Stimulated activated CD4-positive, alpha-beta T cell treated with anti-CD3 and anti-CD28 coated beads, Interleukin-2, amount 100 ng/mL, for 24 hours (primary cell): Measurements from ENCODE around the gene C1RL.
A peak's percentile ranks its signal among the peaks of the same experiment; 100 is the strongest.
"Not testable (repeated sequence)": the region's sequence is repeated elsewhere in the genome, so short reads cannot be mapped to it uniquely, and the experiment has no call there.

Experiments used
- DNase-seq, 2 donors: peaks; one replicate each; pipeline ENCODE4 v3.0.0-alpha.2; 2020

C1RL gene

DNA sequence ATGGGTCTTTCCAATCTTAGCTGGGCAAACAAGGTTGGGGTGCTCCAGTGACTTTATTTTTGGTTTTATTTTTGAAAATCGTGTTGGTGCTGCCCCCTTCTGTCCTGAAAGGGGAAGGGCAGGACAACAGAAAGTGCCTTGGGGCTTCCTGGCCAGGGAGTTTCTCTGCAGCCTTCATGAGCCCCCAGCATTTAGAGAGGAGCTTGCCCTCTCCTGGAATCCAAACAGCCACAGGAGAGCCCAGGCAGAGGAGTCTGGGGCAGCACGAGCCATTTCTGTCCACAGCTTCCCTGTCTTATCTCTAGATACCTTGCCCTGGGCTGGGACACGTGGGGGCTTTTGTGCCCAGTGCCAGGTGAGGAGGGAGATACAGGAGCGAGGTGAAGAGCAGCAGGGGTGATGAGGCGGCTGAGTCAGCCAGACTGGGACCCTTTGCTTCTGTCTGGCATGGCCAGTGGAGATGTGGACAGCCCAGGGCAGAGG is 4.4 kb upstream of the C1RL start:
- DNase-seq: peak; percentile 29 to 42

DNA sequence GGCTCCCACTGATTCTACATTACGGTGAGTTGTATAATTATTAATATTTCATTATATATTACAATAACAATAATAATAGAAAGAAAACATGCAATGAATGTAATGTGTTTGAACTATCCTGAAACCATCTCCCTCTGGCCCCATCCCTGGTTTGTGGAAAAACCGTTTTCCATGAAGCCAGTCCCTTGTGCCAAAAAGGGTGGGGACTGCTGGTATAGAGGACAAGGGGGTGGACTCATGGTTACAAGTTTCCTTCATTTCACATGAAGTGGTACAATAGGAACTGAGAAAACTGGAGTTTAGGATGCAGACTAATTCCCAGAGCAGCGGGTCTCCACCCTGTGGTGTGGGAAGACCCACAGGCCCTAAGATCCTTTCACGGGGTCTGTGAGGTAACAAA is 3.0 kb upstream of the C1RL start:
- DNase-seq: no peak

DNA sequence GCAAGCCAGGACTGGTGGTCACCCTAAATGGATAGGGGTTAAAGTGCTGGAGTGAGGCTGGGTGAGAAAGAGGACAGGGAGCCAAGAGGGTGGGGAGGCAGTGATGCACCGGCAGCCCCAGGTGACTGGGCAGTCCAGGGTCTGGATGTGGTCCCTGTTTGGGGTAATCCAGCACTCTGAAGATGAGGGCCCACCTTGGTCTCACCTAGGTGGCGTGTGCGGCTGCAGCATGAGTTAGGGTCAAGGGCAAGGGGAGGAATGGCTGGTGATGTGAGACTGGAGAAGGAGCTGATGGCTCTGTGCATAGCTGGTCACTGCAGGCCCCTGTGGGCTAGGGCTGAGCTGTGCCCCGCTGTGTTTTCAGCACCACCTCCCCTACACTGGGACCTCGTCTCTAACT is 1.6 kb upstream of the C1RL start:
- no peak for DNase-seq

DNA sequence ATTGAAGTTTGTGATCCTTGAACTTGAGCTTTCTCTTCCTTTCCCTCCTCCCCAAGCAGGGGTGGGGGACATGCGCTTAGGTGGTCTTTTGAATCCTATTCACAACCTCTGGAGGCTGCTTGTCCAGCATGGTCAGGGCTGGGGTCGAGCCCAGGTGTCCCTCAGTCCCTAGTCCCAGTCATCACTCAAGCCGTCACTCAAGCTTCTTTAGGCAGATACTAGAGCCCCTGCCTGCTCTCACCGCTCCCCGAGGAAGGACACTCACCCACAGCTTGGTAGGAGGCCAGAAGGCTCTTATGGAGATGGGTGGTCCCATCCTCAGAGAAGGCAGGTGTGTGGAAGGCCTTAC is 532 bp upstream of the C1RL start:
- DNase-seq: no peak

DNA sequence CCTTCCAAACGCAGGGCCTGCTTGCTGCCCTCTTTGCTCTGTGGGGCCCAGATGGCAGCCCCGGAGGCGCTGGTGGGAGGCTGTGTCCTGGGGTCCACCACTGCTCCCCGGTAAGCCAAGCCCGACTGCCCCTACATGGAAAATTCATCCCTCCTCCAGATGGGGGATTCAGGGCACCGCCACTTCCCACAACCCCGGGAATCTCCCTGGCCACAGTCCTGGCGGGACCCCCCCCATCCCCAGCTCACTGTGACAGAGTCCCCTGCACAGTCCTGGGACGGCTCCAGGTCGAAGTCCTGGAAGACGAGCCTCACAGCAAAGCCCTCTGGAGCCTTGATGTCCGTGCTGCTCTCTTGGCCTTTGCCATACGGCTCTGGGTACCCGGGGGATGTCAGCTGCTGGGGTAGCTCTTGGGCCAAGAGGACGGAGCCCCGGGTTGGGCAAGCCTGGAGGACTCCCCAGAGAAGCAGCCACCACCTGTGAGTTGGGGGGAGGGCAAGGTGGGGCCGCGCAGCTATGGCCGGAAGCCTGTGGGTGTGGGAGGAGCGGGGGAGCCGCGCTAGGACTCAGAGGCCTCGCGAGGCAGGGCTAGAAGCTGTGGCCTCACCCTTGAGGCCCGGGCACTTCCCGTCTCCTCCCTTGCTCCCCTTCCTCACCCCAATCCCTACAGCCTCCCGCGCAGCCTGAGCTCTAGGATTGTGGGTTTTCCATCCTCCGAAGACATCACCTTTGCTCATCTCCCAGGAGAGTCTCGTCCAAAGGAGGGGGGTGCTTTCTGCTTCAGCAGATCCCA is 815 bp downstream of the C1RL start:
- peak; percentile 72 to 81 for DNase-seq

DNA sequence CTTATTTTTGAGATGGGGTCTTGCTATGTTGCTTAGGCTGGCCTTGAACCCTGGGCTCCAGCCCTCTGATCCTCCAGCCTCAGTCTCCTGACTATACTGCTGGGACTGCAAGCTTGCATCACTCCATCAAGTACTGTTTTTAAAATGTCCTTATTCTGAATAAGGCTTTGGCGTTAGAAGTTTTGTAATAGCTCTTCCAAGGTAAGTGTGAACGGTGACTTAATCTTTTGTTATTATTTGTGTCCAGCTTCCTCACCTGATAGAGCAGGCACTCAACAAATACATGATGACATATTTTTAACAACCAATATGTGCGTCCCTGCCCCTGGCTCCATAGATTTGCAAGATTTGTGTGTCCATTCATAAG is 1.4 kb downstream of the C1RL start:
- DNase-seq: no peak

DNA sequence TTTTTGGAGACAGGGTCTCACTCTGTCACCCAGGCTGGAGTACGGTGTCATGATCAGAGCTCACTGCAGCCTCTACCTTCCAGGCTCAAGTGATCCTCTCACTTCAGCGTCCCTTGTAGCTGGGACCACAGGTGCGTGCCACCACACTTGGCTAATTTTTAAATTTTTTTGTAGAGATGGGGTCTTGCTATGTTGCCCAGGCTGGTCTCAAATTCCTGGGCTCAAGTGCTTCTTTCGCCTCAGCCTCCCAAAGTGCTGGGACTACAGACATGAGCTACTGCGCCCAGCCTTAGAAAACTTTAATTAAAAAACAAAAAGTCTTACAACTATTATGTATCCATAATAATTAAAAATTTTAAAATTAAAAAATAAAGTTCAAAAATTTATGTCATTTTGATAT is 1.8 kb downstream of the C1RL start:
- DNase-seq: not testable (repeated sequence)

DNA sequence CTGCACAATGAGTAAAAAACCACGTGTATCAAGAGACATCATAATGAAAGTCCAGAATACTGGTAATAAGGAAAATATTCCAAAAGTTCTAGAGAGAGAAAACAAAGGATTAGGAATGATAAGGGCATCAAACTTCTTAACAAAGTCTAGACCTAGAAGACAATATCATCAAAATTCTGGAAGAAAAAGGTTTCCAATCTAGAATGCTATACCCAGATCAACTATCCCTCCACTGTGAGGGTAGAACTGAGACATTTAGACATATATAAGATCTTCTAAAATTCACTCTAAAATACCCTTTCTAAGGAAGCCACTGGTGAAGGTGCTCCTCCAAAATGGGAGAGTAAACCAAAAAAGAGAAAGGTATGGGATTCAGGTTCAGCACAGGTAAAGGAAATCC is 2.9 kb downstream of the C1RL start:
- DNase-seq: no peak

DNA sequence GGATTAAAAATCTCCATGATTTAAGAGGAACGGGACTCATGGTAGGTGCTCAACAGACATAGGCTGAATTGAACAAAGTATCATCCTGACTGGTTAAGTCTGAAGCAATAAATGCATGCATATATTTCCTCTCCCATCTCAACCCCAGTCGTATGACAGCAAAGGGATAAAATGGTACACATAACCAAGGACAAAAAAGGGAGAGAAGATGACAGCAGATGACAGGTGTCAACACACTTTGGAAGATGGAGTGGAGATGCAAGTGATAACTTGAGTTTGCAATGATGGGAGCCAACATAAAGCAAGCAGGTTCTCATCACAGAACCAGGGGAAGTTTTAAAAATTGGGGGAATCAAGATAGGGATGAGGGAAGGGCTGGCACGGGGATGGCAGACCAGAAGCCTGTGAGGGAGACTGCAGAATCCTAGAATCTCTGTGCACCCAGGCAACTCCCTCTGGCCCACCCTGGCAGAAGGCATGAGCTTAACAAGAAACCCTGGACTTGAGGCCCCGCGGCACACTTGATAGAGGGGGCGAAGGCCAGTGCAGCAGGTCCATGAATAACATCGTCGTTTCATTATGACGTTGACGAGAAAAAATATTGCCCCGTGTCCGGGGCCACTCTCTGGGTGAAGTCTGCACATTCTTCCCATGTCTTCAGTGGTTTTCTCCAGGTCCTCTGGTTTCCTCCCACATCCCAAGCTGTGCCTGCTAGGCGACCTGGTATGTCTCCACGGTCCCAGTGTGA is 5.0 kb downstream of the C1RL start:
- no peak for DNase-seq

DNA sequence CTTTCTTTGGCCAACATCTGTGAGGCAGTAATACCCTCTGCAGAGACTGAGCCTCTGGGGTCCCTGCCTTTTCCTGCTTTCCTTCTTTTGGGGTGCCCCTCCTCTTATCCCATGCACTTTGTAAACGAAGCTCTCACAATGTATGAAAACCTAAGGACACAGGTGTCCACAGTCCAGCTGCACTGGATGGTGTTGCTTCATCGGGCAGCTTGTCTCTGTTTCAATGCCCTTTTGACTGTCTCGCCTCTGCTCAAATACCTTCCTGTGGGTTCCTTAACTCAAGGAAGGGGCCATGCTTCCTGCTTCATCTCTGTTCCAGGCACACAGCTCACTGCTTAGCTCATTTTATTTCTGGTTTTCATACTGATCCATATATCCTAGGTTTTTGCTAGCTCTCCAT is 6.4 kb downstream of the C1RL start:
- no peak for DNase-seq

DNA sequence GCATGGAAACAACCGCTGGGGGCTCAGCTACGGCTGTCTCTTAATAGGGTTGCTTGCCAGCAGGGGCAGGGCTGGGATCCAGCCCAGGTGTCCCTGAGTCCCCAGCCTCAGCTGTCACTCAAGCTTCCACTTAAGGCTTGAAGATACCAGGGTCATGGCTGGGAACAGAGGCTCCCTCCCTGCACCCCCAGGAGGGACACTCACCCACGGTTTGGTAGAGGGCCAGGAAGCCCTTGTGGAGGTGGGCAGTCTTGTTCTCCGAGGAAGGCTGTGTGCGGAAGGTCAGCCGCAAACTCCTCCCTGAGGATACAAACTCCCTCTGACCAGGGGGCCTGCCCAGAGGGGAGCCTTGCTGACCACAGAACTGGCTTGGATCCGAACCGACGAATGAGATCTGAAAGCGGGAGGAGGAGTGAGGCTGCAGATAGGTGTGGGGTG is 7.3 kb downstream of the C1RL start:
- DNase-seq: no peak

DNA sequence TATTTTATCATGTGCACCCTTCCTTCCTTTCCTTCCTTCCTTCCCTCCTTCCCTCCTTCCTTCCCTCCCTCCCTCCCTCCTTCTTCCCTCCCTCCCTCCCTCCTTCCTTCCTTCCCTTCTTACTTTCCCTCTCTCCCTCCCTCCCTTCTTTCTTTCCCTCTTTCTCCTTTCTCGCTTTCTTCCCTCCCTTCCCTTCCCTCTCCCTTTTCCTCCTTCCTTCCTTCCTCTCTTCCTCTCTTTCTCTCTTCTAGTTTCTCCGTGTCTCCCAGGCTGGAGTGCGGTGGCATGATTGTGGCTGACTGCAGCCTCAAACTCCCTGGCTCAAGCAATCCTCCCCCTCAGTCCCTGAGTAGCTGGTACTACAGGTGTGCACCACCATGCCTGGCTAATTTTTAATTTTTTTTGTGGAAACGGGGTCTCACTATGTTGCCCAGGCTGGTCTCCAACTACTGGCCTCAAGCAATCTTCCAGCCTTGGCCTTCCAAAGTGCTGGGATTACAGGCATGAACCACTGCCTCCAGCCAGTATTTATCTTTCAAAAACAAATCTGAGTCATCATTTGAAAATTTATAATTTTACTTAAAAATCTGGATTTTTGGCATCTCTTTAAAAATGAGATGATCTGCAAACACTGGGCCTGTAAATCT is 7.8 kb downstream of the C1RL start:
- no peak for DNase-seq

DNA sequence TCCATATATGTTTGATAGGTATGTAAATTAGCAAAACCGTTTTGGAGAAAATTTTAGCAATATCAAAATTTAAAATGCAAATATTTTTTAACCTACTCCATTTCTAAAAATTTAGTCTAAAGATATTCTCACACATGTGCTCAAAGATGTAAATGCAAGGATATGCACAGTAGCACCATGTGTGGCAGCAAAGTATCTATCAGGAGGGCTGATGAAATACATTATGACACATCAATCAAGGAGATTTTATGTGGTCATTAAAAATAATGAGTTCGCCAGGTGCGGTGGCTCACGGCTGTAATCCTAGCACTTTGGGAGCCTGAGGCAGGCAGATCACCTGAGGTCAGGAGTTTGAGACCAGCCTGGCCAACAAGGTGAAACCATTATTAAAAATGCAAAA is 8.8 kb downstream of the C1RL start:
- DNase-seq: no peak

DNA sequence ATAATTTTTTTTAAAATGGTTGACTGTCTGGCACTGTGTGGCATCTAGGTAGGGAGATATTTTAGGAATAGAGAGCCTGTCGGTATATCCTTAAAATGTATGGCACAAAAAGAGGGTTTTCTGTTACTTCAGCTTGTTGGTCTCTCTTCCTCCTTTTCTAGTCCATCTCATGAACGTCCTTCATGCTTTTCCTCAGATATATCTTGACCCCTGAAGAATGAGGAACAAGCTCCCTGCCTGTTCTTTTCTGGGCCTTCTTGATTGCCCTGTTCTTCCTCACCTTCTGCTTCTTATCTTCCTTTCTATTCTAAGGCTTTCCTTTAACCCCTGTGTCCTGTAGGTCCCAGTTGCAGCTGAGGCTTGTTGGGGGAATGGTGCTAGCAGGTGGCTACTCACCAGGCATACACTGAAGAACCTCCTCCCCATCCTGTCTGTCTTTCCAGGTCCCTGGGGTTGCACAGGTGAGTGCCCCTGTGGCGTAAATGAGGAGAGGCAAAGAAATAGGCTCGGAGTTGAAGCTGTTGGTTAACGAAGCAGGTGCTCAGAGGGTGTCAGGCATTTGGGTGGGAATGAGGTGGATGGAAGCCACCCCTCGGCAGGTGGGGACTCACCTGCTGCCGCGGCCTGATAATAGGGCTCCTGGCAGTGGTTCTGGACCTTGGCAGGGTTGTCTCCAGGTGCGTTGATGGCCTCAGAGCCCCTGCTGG is 9.6 kb downstream of the C1RL start:
- DNase-seq: no peak

DNA sequence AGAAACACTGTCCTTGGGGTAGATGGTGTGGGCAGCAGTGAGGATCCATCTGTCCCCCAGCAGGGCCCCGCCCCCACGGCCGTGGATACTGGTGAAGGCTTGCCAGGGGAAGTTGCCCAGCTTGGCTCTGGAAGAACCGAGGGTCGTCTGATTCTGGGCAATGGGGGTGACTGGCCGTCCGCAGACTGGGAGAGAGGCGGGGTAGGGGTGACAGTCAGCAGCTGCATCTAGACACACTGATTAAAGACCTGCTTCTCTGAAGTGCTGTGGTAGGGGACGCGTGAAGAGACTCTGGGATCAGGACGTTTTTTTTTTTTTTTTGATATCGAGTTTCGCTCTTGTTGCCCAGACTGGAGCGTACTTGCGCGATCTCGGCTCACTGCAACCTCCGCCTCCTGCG is 12.0 kb downstream of the C1RL start:
- no peak for DNase-seq

DNA sequence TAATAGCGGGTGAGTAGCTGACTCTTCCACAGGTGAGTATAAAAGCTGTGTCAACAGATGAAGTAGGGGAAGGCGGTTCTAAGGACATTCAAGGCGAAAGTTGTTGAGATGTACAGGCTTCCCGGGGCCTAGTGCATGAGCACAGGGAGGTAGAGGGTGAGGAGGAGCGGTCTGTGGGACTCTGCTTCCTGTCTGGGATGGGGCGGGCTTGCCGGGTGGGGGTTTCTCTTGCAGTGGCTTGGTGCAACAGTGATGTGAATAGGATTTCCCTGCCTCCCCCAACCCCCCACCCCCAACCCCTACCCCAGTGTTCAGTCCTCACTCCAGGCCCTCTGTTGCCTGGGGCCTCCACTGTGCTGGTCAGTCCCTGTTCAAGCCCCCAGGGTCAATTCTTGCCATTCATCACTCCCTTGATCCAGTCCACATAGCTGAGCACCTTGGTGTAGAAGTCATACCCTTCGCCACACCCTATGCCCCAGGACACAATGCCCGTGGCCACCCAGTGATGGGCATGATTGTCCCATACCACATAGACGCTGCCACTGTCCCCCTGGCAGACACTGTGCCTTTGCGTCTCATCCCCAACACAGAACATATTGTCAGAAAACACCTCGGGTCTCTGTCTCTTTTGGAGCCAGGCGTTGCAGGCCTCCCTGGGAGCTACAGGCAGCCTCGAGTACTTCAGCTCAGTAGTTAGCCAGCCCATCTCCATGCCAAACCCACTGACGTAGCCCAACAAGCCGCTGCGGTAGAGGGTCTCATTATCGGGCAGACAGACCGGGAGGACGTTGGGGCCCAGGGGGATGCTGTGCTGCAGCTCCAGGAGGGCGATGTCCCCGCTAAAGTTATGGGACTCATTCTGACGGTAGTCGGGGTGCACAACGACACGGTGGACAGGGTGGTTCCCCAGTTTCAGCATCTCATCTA is 12.7 kb downstream of the C1RL start:
- DNase-seq: no peak

DNA sequence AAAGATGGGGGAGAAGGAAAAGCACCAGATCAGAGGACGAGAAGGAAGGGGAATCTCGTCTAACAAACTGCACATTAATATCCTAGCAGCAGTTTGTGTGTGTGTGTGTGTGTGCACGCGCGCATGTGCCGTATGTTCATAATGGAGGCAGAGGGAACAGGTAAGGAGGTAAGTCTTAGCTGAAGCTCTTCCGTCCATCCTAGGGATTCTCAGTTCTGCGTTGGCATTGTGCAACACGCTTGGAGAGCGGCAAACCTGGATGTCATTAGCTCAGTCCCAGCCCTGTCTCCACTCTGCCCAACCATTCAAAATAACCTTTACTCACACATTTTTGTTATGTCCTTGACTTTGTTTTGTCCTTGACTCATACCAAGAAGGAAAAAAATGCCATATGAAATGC is 15.1 kb downstream of the C1RL start:
- no peak for DNase-seq

DNA sequence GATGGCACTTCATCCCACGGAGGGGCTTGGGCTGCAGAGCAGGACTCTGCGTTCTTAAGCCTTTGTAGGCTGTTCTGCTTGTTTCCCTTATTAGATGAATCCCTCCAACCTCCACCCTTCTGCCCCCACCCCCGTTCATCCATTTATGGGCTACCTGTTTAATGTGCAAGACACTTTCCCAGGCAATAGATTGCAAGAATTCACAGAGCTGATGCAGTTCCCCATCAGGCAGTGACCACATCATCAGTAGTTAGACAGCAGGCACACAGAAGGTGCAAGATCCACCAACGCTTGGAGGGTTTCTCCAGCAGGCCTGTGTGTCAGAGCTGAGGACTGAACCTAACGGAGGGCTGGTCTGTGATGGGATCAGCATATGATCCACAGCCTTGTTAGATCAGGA is 15.5 kb downstream of the C1RL start:
- no peak for DNase-seq

DNA sequence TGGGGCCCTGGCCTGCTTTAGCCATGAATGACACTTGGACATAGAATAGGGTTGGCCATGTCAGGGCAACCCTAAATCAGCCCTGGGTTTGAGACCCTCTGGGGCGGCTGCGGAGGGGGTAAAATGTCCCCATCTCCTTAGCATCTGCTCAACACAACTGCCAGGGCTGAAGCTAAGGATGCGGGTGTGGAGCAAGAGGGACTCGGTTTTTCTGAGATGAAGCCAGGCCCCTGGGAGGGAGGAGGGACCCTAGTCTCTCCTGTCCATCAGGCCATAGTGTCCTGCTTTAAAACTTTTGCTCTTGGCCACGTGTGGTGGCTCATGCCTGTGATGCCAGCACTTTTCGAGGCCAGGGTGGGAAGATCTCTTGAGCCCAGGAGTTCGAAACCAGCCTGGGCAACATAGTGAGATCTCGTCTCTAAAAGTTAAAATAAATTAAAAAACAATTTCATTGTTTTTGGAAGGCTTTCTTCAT is 16.0 kb downstream of the C1RL start:
- no peak for DNase-seq

DNA sequence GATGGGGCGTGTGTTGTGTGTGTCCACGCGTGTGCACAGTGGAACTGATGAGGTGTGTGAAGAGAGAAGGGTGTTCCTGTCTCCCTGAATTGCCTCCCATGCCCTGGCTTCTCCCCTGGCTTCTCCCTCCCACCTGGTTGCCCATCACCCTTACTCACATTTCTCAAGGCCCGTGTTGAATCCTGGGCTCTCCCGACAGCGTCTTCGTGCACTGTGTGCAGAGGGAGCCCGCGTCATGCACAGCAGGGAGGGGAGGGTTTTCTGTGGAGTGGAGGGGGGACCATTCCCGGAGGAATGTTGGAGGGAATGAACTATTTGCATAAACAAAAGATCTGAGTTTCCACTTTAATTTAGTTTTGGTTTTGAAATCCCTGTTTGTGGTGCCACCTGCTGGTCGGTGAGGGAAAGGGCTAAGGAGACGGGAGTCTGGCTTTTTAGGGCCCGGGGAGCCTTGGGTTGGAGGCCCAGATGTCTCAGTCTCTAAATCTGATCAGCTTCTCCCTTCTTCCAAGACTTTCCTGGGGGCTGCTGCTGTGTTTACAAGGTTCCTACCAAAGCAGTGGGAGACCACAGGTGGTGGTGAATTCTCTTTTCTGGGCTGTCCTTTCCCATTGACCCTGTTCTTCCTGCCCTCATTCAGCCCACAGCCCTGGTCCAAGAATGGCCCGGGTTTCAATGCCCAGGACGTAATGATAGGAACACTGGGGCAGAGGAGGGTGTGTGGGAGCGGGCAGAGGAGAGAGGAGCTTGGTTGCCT is 16.6 kb downstream of the C1RL start, which contains the start of gene C1R:
Gene C1R (minus strand): TSS at position 217 of the 757 bp plus-strand sequence. CDS start 57 bp downstream, at position 160.
- peak; percentile 77 to 79 for DNase-seq

DNA sequence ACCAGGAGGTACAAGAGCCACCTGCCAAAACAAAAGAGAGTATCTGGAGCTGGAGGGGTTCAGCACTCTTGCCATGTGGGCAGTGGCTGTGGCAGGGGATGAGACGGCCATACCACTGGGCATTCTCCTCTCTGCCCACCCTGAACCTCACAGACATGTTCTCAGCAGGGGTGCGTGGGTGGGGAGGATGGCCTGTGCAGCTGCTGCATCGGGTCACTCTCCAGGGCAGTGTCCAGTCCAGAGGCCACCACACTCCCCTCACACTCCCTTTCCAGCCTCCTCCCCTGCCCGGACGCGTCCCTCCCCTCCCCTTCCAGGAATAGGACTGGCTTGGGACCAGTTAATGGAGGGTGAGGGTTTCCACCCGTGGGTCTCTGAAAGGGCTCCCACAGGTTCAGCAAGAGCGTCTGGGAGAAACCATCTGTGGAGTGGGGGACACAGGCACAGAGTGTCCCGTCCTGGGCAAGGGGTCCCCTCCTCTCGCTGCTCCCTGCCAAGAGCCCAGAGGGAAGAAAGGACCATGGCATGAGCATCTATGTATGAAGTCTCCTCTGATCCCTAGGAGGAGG is 17.3 kb downstream of the C1RL start:
- DNase-seq: no peak
